ENCODE data around the gene ANKRD23.

Gene ANKRD23

DNA sequence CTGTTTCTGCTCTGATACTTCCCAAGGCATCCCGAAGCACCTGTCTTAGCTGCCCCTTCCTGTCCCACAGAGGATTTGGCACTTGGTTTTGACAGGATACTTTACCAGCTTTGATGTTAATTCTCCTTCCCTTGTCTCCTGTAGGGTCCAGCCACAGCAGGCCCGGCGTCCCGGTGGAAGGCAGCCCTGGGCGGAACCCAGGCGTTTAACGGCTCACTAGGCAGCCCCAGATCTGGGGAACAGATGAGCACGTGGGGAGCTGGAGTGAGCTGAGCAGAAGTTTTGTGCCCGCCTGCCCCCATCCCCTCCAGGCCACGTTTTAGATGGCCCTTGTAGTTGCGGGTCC is 11.4 kb downstream of the ANKRD23 start:
- Histone ChIP-seq H3K4ac (ENCODE audit: low read depth in 1 of 2, low read length in 2 of 2) (no peak overlapping the region), H3K18ac (ENCODE audit: low read depth in 1 of 2, low read length in 2 of 2) (no peak overlapping the region), H2BK120ac (ENCODE audit: low read depth, low read length) (no peak overlapping the region), H3K79me1 (replicated peaks; ENCODE audit: low read length, poor library complexity, severe bottlenecking) (peaks cover 8% of the 10 kb centered on the region), H3K23ac (ENCODE audit: low read length in 2 of 2) (no peak overlapping the region), H4K91ac (ENCODE audit: low read length) (no peak overlapping the region), H3K36me3 (ENCODE audit: control insufficient read depth in 1 of 2, insufficient read depth in 2 of 2, low read depth in 1 of 2, low read length in 2 of 2) (peaks cover 45 to 60% of the 10 kb centered on the region in 2 experiments), H3K4me2 (ENCODE audit: low read length, poor library complexity, severe bottlenecking) (no peak overlapping the region), H2BK5ac (ENCODE audit: low read depth, low read length, poor library complexity, severe bottlenecking) (no peak overlapping the region), H2BK12ac (ENCODE audit: low read length in 2 of 2) (no peak overlapping the region), H2BK15ac (ENCODE audit: low read depth, poor library complexity, severe bottlenecking) (no peak overlapping the region), H4K8ac (ENCODE audit: low read length) (peak overlapping the region; percentile 15), H2AFZ (ENCODE audit: low read depth, low read length) (no peak overlapping the region), H2AK5ac (ENCODE audit: low read length, severe bottlenecking) (no peak overlapping the region), H3K4me1 (ENCODE audit: control insufficient read depth, insufficient read depth, low read depth, low read length) (peaks cover 10% of the 10 kb centered on the region), H3K27ac (ENCODE audit: low read length, poor library complexity, severe bottlenecking) (no peak overlapping the region), H3K14ac (ENCODE audit: low read length in 2 of 2) (no peak overlapping the region), H3K9me3 (ENCODE audit: control insufficient read depth, low read length) (no peaks in the 10 kb centered on the region), H3K4me3 (ENCODE audit: insufficient read depth in 1 of 2, low read depth in 1 of 2, low read length in 2 of 2) (no peak overlapping the region), H3K9ac (ENCODE audit: low read length) (no peak overlapping the region), H3K27me3 (ENCODE audit: control insufficient read depth in 1 of 2, insufficient read depth in 1 of 2, low read length in 2 of 2) (no peaks in the 10 kb centered on the region)
- no peak for DNase-seq
- 80% methylated on average over 11 of the region's 11 CpGs for WGBS

DNA sequence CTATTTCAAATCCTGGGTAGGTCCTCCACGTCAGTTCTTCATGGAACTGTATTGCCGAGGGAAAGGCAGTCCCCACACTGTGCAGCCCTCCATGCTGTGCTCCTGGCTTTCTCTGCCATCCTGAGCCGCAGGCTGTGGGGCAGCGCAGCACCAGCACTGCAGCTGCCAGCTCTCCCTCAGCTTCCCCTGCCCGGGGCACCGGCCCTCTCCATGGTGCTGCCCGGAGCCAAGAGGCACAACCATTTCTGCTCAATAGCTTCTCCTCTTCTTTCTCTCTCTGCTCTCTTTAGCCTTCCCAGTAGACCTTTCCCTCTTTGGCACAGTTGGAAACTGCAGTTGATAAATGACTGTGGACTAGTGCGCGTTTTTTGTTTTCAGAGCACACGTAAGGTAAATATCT is 12.1 kb downstream of the ANKRD23 start:
- Histone ChIP-seq H2BK12ac (ENCODE audit: low read length in 2 of 2) (no peak overlapping the region), H3K27me3 (ENCODE audit: control insufficient read depth in 1 of 2, insufficient read depth in 1 of 2, low read length in 2 of 2) (no peaks in the 10 kb centered on the region), H2BK15ac (ENCODE audit: low read depth, poor library complexity, severe bottlenecking) (no peak overlapping the region), H2AFZ (ENCODE audit: low read depth, low read length) (no peak overlapping the region), H2BK120ac (ENCODE audit: low read depth, low read length) (no peak overlapping the region), H3K23ac (ENCODE audit: low read length in 2 of 2) (no peak overlapping the region), H3K18ac (ENCODE audit: low read depth in 1 of 2, low read length in 2 of 2) (no peak overlapping the region), H3K14ac (ENCODE audit: low read length in 2 of 2) (no peak overlapping the region), H3K4me3 (ENCODE audit: insufficient read depth in 1 of 2, low read depth in 1 of 2, low read length in 2 of 2) (no peak overlapping the region), H3K4ac (ENCODE audit: low read depth in 1 of 2, low read length in 2 of 2) (no peak overlapping the region), H3K79me1 (replicated peaks; ENCODE audit: low read length, poor library complexity, severe bottlenecking) (peaks cover 8% of the 10 kb centered on the region), H3K36me3 (ENCODE audit: control insufficient read depth in 1 of 2, insufficient read depth in 2 of 2, low read depth in 1 of 2, low read length in 2 of 2) (peaks cover 50 to 60% of the 10 kb centered on the region in 2 experiments), H4K8ac (ENCODE audit: low read length) (no peak overlapping the region), H3K4me2 (ENCODE audit: low read length, poor library complexity, severe bottlenecking) (no peak overlapping the region), H3K9me3 (ENCODE audit: control insufficient read depth, low read length) (no peaks in the 10 kb centered on the region), H3K9ac (ENCODE audit: low read length) (no peak overlapping the region), H4K91ac (ENCODE audit: low read length) (no peak overlapping the region), H2AK5ac (ENCODE audit: low read length, severe bottlenecking) (no peak overlapping the region), H3K27ac (ENCODE audit: low read length, poor library complexity, severe bottlenecking) (no peak overlapping the region), H3K4me1 (ENCODE audit: control insufficient read depth, insufficient read depth, low read depth, low read length) (peaks cover 10% of the 10 kb centered on the region), H2BK5ac (ENCODE audit: low read depth, low read length, poor library complexity, severe bottlenecking) (no peak overlapping the region)
- WGBS, result 97% methylated on average over 10 of the region's 10 CpGs
- no peak for DNase-seq

DNA sequence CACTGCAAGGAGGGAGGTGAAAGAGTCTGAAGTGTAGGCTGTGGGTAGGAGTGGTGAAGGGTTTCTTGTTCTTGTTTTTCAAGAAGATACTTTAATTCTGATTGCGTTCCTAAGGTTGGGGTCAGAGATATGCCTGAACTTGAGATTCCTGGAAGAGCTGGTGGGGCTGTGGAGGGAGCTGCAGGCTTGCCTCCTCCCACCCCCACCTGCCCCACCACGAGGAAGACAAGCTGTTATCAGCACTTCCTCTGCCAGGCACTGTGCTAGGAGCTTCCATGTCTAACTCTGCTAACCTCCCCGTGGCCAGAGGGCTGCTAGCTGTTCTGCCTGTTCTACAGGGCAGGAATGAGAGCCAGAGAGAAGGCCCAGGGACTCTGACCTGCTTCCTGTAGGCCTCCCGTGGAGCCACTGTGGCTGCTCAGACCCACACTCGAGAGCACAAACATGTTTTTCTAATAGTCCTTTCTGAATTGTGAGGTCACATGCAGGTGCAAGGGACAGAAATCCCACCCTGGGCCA is 13.7 kb downstream of the ANKRD23 start:
- Histone ChIP-seq H2BK120ac (ENCODE audit: low read depth, low read length) (no peak overlapping the region), H2AK5ac (ENCODE audit: low read length, severe bottlenecking) (no peak overlapping the region), H3K36me3 (ENCODE audit: control insufficient read depth in 1 of 2, insufficient read depth in 2 of 2, low read depth in 1 of 2, low read length in 2 of 2) (peaks cover 59 to 60% of the 10 kb centered on the region in 2 experiments), H2BK12ac (ENCODE audit: low read length in 2 of 2) (no peak overlapping the region), H2AFZ (ENCODE audit: low read depth, low read length) (no peak overlapping the region), H3K23ac (ENCODE audit: low read length in 2 of 2) (no peak overlapping the region), H2BK15ac (ENCODE audit: low read depth, poor library complexity, severe bottlenecking) (no peak overlapping the region), H3K79me1 (replicated peaks; ENCODE audit: low read length, poor library complexity, severe bottlenecking) (peaks cover 14% of the 10 kb centered on the region), H3K9ac (ENCODE audit: low read length) (no peak overlapping the region), H3K9me3 (ENCODE audit: control insufficient read depth, low read length) (no peaks in the 10 kb centered on the region), H3K4me2 (ENCODE audit: low read length, poor library complexity, severe bottlenecking) (no peak overlapping the region), H3K27ac (ENCODE audit: low read length, poor library complexity, severe bottlenecking) (no peak overlapping the region), H3K4me3 (ENCODE audit: insufficient read depth in 1 of 2, low read depth in 1 of 2, low read length in 2 of 2) (no peak overlapping the region), H3K27me3 (ENCODE audit: control insufficient read depth in 1 of 2, insufficient read depth in 1 of 2, low read length in 2 of 2) (no peaks in the 10 kb centered on the region), H3K4ac (ENCODE audit: low read depth in 1 of 2, low read length in 2 of 2) (no peak overlapping the region), H2BK5ac (ENCODE audit: low read depth, low read length, poor library complexity, severe bottlenecking) (no peak overlapping the region), H3K4me1 (ENCODE audit: control insufficient read depth, insufficient read depth, low read depth, low read length) (peaks cover 10% of the 10 kb centered on the region), H4K8ac (ENCODE audit: low read length) (no peak overlapping the region), H4K91ac (ENCODE audit: low read length) (no peak overlapping the region), H3K18ac (ENCODE audit: low read depth in 1 of 2, low read length in 2 of 2) (no peak overlapping the region), H3K14ac (ENCODE audit: low read length in 2 of 2) (no peak overlapping the region)
- DNase-seq, result no peak
- 84% methylated on average over 4 of the region's 5 CpGs for WGBS

DNA sequence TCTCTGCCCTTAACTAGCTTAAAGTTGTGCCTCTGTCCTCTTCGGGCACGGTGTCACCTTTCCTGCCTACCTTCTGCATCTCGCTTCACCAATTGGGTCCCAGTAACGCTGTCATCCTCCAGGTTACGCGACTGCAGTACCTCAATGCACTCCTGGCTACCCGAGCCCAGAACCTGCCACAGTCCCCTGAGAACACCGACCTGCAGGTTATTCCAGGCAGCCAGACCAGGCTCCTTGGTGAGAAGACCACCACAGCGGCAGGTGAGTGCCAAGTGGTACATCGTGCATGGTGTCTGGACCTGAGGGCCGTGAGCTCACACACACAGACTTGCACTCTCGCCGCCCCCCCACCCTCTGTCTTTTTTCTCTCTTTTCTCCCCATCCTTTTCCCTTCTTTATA is 14.9 kb downstream of the ANKRD23 start:
- Histone ChIP-seq H3K4me1 (ENCODE audit: control insufficient read depth, insufficient read depth, low read depth, low read length) (peaks cover 12% of the 10 kb centered on the region), H3K4ac (ENCODE audit: low read depth in 1 of 2, low read length in 2 of 2) (no peak overlapping the region), H2AFZ (ENCODE audit: low read depth, low read length) (no peak overlapping the region), H3K18ac (ENCODE audit: low read depth in 1 of 2, low read length in 2 of 2) (no peak overlapping the region), H4K91ac (ENCODE audit: low read length) (no peak overlapping the region), H4K8ac (ENCODE audit: low read length) (no peak overlapping the region), H3K4me3 (ENCODE audit: insufficient read depth in 1 of 2, low read depth in 1 of 2, low read length in 2 of 2) (no peak overlapping the region), H3K9me3 (ENCODE audit: control insufficient read depth, low read length) (no peaks in the 10 kb centered on the region), H3K27ac (ENCODE audit: low read length, poor library complexity, severe bottlenecking) (no peak overlapping the region), H3K79me1 (replicated peaks; ENCODE audit: low read length, poor library complexity, severe bottlenecking) (peaks cover 20% of the 10 kb centered on the region), H2BK12ac (ENCODE audit: low read length in 2 of 2) (no peak overlapping the region), H3K36me3 (ENCODE audit: control insufficient read depth in 1 of 2, insufficient read depth in 2 of 2, low read depth in 1 of 2, low read length in 2 of 2) (peaks cover 52 to 64% of the 10 kb centered on the region in 2 experiments), H3K9ac (ENCODE audit: low read length) (no peak overlapping the region), H2BK120ac (ENCODE audit: low read depth, low read length) (no peak overlapping the region), H3K4me2 (ENCODE audit: low read length, poor library complexity, severe bottlenecking) (no peak overlapping the region), H2BK15ac (ENCODE audit: low read depth, poor library complexity, severe bottlenecking) (peak overlapping the region; percentile 20), H3K23ac (ENCODE audit: low read length in 2 of 2) (no peak overlapping the region), H2BK5ac (ENCODE audit: low read depth, low read length, poor library complexity, severe bottlenecking) (no peak overlapping the region), H3K14ac (ENCODE audit: low read length in 2 of 2) (no peak overlapping the region), H3K27me3 (ENCODE audit: control insufficient read depth in 1 of 2, insufficient read depth in 1 of 2, low read length in 2 of 2) (no peaks in the 10 kb centered on the region), H2AK5ac (ENCODE audit: low read length, severe bottlenecking) (no peak overlapping the region)
- no peak for DNase-seq
- 97% methylated on average over 10 of the region's 13 CpGs for WGBS
